Measurements from ENCODE around the gene CFHR2.

Gene CFHR2

DNA sequence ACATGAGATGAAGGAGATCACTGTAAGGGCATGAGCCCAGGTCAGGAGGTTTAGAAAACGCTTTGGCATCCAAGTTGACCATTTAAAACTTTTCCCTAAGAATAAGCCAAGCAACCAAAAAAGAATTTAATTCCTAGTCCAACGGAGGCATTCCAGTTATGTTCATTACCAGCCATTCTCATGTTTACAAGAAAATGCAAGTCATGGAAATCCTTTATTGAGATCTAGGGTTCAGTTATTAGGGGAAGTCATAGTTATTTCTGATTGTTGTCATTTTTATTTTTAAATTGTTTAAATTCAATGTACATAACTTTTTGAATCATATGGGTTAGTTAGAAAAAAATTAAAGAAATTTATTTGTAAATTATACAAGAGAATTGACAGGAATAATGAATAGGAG lies 58.3 kb downstream of the CFHR2 start:
- DNase-seq (ENCODE audit: low read depth in 2 of 2) = no peak

DNA sequence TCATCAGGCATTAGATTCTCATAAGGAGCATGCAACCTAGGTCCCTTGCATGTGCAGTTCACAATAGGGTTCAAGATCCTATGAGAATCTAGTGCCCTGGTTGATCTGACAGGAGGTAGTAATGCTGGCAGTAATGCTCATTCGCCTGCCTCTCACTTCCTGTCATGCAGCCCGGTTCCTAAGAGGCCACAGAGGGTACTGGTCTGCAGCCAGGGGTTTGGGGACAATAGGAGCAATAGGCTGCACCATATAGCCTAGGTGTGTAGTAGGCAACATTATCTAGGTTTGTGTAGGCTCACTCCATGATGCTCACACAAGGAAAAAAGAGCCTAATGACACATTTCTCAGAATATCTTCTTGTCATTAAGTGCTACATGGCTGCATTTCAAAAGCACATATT lies 59.6 kb downstream of the CFHR2 start:
- no peak for DNase-seq (ENCODE audit: low read depth in 2 of 2)

DNA sequence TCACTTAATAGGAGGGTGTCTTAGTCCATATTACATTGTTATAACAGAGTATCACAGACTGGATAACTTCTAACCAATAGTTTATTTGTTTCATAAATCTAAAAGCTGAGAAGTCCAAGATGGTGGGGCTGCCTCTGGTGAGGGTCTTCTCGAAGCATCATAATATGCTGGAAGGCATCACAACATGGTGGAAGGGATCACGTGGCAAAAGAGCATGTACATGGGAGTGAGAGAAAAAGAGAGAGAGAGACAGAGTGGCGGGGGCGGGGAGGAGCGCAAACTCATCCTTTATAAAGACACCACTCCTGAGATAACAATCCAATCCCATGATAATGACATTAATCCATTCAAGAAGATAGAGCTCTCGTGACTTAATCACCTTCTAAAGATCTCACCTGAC lies 65.3 kb downstream of the CFHR2 start:
- no peak for DNase-seq (ENCODE audit: low read depth in 2 of 2)

Data from stimulated activated CD8-positive, alpha-beta memory T cell treated with anti-CD3 and anti-CD28 coated beads, Interleukin-15, amount 100 ng/mL, for 4 hours (primary cell).